Neuron (in vitro differentiated cells): ENCODE measurements around the gene ZNF488.

ENCODE experiments used
- H2AFZ ChIP-seq: one replicate; pipeline ENCODE4 v1.6.1; 2013; ENCODE audit warnings: low read depth, mild to moderate bottlenecking, inconsistent platforms, low read length, moderate library complexity
- H3K27me3 ChIP-seq: one replicate; pipeline ENCODE4 v1.6.1; 2013; ENCODE audit warnings: low read length; ENCODE audit not compliant: insufficient read depth
- H3K36me3 ChIP-seq: one replicate; pipeline ENCODE4 v1.6.1; 2013; ENCODE audit warnings: low read length; ENCODE audit not compliant: insufficient read depth
- H3K4me1 ChIP-seq: one replicate; pipeline ENCODE4 v1.6.1; 2013; ENCODE audit warnings: low read length; ENCODE audit not compliant: insufficient read depth
- H3K4me3 ChIP-seq: 2 replicates; pipeline ENCODE4 v1.5.1; 2013; ENCODE audit warnings: mild to moderate bottlenecking, low read length, moderate library complexity
- H3K9me3 ChIP-seq: one replicate; pipeline ENCODE4 v1.6.1; 2013; ENCODE audit warnings: low read length

The ZNF488 gene

GRCh38 chr10:47340608-47341170, 43.4 kb downstream of the ZNF488 start:
- Histone ChIP-seq H2AFZ (no peak overlapping the region), H3K27me3 (no peaks in the 10 kb centered on the region), H3K36me3 (no peaks in the 10 kb centered on the region), H3K9me3 (no peaks in the 10 kb centered on the region), H3K4me1 (no peaks in the 10 kb centered on the region), H3K4me3 (no peak overlapping the region)

GRCh38 chr10:47339759-47340607, 44.1 kb downstream of the ZNF488 start:
- no peaks in the 10 kb centered on the region for H3K36me3 ChIP-seq
- no peaks in the 10 kb centered on the region for H3K27me3 ChIP-seq
- no peaks in the 10 kb centered on the region for H3K9me3 ChIP-seq
- no peak overlapping the region for H2AFZ ChIP-seq
- H3K4me1 ChIP-seq: no peaks in the 10 kb centered on the region
- no peak overlapping the region for H3K4me3 ChIP-seq

DNA sequence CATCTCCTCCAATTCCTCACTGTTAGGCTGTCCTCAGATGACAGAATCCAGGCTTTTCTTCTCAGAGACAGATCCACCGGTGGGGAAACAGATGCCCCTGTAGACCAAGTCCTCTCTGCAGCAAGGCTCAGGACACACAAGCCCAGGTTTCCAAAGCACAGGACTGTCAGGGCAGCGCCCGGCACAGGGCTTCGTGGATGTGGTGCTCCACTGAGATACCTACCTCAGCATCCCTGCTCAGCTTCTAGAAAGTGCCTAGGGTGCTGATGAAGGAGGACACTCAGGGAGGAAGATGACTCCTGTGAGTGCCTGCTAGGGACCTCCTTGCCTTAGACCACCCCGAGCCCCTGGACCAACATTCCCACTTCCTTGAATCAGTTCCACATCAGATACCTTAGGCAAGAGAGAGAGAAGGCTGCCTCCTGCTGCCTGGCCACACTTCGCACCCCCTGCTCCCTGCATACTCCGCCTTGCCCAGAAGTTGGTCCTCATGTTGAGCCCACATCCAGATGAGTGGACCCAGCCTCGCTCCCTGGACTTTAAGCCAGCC, 44.8 kb downstream of the ZNF488 start:
- no peaks in the 10 kb centered on the region for H3K27me3 ChIP-seq
- no peak overlapping the region for H2AFZ ChIP-seq
- H3K4me3 ChIP-seq: no peak overlapping the region
- H3K9me3 ChIP-seq: no peaks in the 10 kb centered on the region
- no peaks in the 10 kb centered on the region for H3K4me1 ChIP-seq
- H3K36me3 ChIP-seq: no peaks in the 10 kb centered on the region

DNA sequence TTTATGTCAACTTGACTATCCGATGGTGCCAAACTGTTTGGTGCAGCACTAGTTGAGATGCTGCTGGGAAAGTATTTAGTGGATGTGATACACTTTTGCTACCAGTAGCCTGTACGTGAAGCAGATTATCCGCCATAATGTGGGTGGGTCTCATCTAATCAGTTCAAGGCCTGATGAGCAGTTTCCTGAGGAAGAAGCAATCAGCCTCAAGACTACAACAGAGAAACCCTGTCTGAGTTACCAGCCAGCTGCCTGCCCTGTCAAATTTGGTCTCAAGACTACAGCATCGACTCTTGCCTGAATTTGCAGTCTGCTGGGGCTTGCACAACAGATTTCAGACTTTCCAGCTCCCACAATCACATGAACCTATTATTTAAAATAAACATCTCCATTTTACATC, 46.8 kb downstream of the ZNF488 start:
- no peaks in the 10 kb centered on the region for H3K36me3 ChIP-seq
- H2AFZ ChIP-seq: no peak overlapping the region
- H3K27me3 ChIP-seq: no peaks in the 10 kb centered on the region

GRCh38 chr10:47336387-47337134, 47.5 kb downstream of the ZNF488 start:
- no peaks in the 10 kb centered on the region for H3K9me3 ChIP-seq
- no peak overlapping the region for H2AFZ ChIP-seq
- no peaks in the 10 kb centered on the region for H3K27me3 ChIP-seq
- no peaks in the 10 kb centered on the region for H3K36me3 ChIP-seq
- H3K4me1 ChIP-seq: no peaks in the 10 kb centered on the region
- H3K4me3 ChIP-seq: no peak overlapping the region

More for the DNA sequence above, 46.8 kb downstream of the ZNF488 start:
- Histone ChIP-seq H3K4me3 (no peak overlapping the region), H3K9me3 (no peaks in the 10 kb centered on the region), H3K4me1 (no peaks in the 10 kb centered on the region)

GRCh38 chr10:47335906-47336305, 48.2 kb downstream of the ZNF488 start:
- Histone ChIP-seq H2AFZ (no peak overlapping the region), H3K36me3 (no peaks in the 10 kb centered on the region), H3K4me1 (no peaks in the 10 kb centered on the region), H3K4me3 (no peak overlapping the region), H3K27me3 (no peaks in the 10 kb centered on the region), H3K9me3 (no peaks in the 10 kb centered on the region)

DNA sequence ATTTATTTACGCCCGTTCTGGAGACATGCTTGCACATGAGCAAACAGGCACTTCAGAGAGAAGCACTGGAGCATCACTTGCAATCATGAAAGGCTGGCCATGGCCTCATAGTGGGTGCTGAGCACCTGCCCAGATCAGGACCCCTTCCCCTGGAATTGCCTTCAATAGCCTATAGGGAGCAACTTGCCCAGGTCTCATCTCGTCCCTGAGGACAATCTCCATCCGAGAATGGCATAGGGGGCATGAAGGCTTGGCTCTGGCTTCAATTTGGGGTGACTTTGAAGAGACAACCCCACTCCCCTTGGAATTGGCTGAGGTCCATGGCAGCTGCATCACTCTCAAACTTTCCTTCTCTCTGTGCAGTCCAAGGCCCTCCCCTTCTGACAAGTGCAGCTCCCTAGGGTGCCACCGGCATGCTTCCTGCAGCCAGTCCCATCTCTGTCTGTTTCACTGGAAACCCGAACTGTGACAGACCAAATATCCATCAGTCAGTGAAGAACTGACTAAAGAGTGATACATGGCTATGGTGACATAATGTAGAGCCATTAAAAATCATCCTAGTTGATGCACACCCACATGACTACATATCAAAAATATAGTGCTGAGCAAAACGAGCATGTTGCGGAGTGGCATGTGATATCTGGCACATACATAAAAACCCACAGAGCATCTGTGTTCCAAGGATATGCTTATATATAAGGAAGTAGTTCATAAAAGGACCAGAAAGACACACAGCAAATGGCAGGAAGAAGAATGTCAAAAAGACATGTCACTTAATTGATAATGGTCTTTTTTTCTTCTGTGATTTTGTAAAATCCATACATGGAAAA, 49.4 kb downstream of the ZNF488 start:
- H3K36me3 ChIP-seq: no peaks in the 10 kb centered on the region
- H3K9me3 ChIP-seq: no peaks in the 10 kb centered on the region
- no peaks in the 10 kb centered on the region for H3K27me3 ChIP-seq
- no peak overlapping the region for H3K4me3 ChIP-seq
- H3K4me1 ChIP-seq: no peaks in the 10 kb centered on the region
- no peak overlapping the region for H2AFZ ChIP-seq

DNA sequence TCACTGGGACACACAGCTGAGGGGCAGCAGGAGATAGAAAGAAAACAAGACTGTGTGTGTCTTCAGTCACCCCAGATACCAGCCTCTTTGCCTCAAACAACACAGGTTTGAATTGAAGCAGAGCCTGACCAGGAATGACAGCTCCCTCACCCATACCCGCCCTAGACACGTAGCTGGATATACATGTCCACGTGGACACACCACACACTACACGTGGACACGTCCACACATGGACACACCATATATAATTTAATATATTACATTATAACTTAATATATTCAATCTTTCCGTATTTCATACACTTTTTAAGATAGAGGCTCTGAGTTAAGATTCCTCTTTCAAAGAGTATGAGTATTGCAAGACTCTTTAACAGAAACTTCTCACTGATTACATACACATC, 50.6 kb downstream of the ZNF488 start:
- H3K36me3 ChIP-seq: no peaks in the 10 kb centered on the region
- H3K4me1 ChIP-seq: no peaks in the 10 kb centered on the region
- H3K4me3 ChIP-seq: no peak overlapping the region
- H3K27me3 ChIP-seq: no peaks in the 10 kb centered on the region
- H3K9me3 ChIP-seq: no peaks in the 10 kb centered on the region
- H2AFZ ChIP-seq: no peak overlapping the region

DNA sequence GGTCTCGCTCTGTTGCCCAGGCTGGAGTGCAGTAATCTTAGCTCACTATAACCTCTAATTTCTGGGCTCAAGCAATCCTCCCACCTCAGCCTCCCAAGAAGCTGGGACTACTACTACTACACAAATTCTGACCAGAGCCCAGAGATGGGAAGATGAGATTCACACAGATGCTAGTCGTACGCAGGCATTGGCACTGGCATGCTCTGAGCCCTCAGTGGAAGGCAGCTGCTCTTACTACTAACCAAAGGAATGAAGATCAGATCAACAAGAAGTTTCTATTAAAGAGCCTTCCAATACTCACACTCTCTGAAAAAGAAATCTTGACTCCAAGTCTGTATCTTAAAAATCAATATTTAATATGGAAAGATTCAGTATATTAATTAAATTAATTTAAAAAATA, 51.1 kb downstream of the ZNF488 start:
- Histone ChIP-seq H3K4me1 (no peaks in the 10 kb centered on the region), H3K4me3 (no peak overlapping the region), H3K36me3 (no peaks in the 10 kb centered on the region), H3K9me3 (no peaks in the 10 kb centered on the region), H2AFZ (no peak overlapping the region), H3K27me3 (no peaks in the 10 kb centered on the region)

DNA sequence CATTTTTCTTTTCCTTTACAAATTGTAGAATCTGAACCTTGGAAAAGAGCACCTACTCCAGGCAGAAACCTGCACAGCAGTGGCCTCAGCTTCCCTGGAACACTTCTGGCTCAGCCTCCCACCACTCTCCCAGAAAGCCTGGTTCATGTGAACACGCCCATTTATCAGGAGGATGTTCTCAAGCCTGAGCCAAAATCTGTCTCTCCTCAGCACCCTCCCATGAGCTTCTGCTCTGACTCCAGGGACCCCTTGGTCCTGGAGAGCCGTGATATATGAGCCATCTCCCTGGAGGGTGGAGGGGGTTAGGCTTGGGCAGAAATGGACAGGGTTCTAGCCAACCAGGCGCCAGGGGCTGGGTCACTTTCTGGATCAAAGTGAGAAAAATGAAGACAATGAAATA, 51.7 kb downstream of the ZNF488 start:
- Histone ChIP-seq H3K36me3 (no peaks in the 10 kb centered on the region), H3K27me3 (no peaks in the 10 kb centered on the region), H2AFZ (no peak overlapping the region), H3K4me1 (no peaks in the 10 kb centered on the region), H3K4me3 (no peak overlapping the region), H3K9me3 (no peaks in the 10 kb centered on the region)

- no peaks in the 10 kb centered on the region for H3K36me3 ChIP-seq
- H3K4me3 ChIP-seq: no peak overlapping the region
- no peaks in the 10 kb centered on the region for H3K27me3 ChIP-seq
- no peaks in the 10 kb centered on the region for H3K4me1 ChIP-seq
- H3K9me3 ChIP-seq: no peaks in the 10 kb centered on the region
- no peak overlapping the region for H2AFZ ChIP-seq
Measured at GRCh38 chr10:47331954-47332353, 52.1 kb downstream of the ZNF488 start.

- no peaks in the 10 kb centered on the region for H3K9me3 ChIP-seq
- no peaks in the 10 kb centered on the region for H3K4me1 ChIP-seq
Measured at GRCh38 chr10:47331491-47331890, 52.6 kb downstream of the ZNF488 start.

More at GRCh38 chr10:47331491-47331890, 52.6 kb downstream of the ZNF488 start:
- Histone ChIP-seq H3K36me3 (no peaks in the 10 kb centered on the region), H3K27me3 (no peaks in the 10 kb centered on the region), H2AFZ (no peak overlapping the region), H3K4me3 (no peak overlapping the region)
